Keratinocyte (primary cell): ENCODE data around the gene ATG9A. TPM values are rescaled to one million over a fixed set of nuclear protein-coding genes. Genes with fewer than 3 reads are reported as not detected.

Experiments
- DNase-seq: peaks from one replicate; pipeline ENCODE4 v3.0.0-alpha.2; 2011; ENCODE audit warnings: low read depth, missing footprints, low spot score
- FAIRE-seq: peaks from 2 replicates; lab custom pipeline; 2011; peaks lifted over from hg19 to GRCh38; lab: Jason Lieb, UNC
- H2AFZ ChIP-seq: 2 replicates; pipeline ENCODE4 v1.6.0; 2012; ENCODE audit warnings: low read length, control low read depth, inconsistent platforms; ENCODE audit not compliant: control insufficient read depth
- H3K27ac ChIP-seq: 2 replicates; pipeline ENCODE4 v1.5.1; 2011; ENCODE audit warnings: low read length; ENCODE audit not compliant: control insufficient read depth, insufficient read depth
- H3K27me3 ChIP-seq: 3 replicates; pipeline ENCODE4 v1.6.0; 2011; ENCODE audit warnings: low read length; ENCODE audit not compliant: control insufficient read depth, insufficient read depth; ENCODE audit errors: extremely low read depth
- H3K36me3 ChIP-seq, 2 experiments: 2 replicates in 1 of 2; 3 replicates in 1 of 2; pipeline ENCODE4 v1.5.1; 2011; ENCODE audit warnings: low read length in 2 of 2, mild to moderate bottlenecking in 1 of 2; ENCODE audit not compliant: control insufficient read depth in 2 of 2, insufficient read depth in 2 of 2; ENCODE audit errors: extremely low read depth in 1 of 2
- H3K4me1 ChIP-seq: 3 replicates; pipeline ENCODE4 v1.5.1; 2011; ENCODE audit warnings: low read length; ENCODE audit not compliant: control insufficient read depth, insufficient read depth; ENCODE audit errors: extremely low read depth
- H3K4me2 ChIP-seq: 3 replicates; pipeline ENCODE4 v1.6.0; 2011; ENCODE audit warnings: low read depth, low read length; ENCODE audit not compliant: control insufficient read depth, insufficient read depth; ENCODE audit errors: extremely low read depth
- H3K4me3 ChIP-seq, 3 experiments: fragments of 200-600 bp in 1 of 3; sonication (generic) in 1 of 3; 2 replicates in 2 of 3; 3 replicates in 1 of 3; pipeline ENCODE4 v1.5.1; 2011 to 2016; ENCODE audit warnings: low read length in 3 of 3, mild to moderate bottlenecking in 3 of 3, control low read depth in 2 of 3, inconsistent platforms in 1 of 3, low read depth in 1 of 3, mixed read lengths in 1 of 3, mixed run types in 1 of 3, moderate library complexity in 1 of 3; ENCODE audit not compliant: control insufficient read depth in 2 of 3, insufficient read depth in 2 of 3; ENCODE audit errors: extremely low read depth in 1 of 3
- H3K79me2 ChIP-seq: 2 replicates; pipeline ENCODE4 v1.6.0; 2012; ENCODE audit warnings: low read length; ENCODE audit not compliant: control insufficient read depth, insufficient read depth
- H3K9ac ChIP-seq: 3 replicates; pipeline ENCODE4 v1.6.0; 2011; ENCODE audit warnings: low read length; ENCODE audit not compliant: control insufficient read depth, insufficient read depth; ENCODE audit errors: extremely low read depth
- H3K9me1 ChIP-seq: 3 replicates; pipeline ENCODE4 v1.6.0; 2011; ENCODE audit warnings: low read length; ENCODE audit not compliant: control insufficient read depth, insufficient read depth; ENCODE audit errors: extremely low read depth
- H3K9me3 ChIP-seq: 2 replicates; pipeline ENCODE4 v1.5.1; 2012; ENCODE audit warnings: low read depth, low read length; ENCODE audit not compliant: control insufficient read depth
- H4K20me1 ChIP-seq: 3 replicates; pipeline ENCODE4 v1.6.0; 2011; ENCODE audit warnings: low read length; ENCODE audit not compliant: control insufficient read depth, insufficient read depth; ENCODE audit errors: extremely low read depth
- EZH2 ChIP-seq: IDR thresholded peaks from one replicate; pipeline ENCODE4 v1.6.1; 2012; ENCODE audit warnings: inconsistent platforms, mild to moderate bottlenecking, low read length, moderate library complexity
- dilution Hi-C: fragments of 300-500 bp; cut with MboI; formaldehyde crosslinking; loops from one replicate; pipeline ENCODE4 v1.7.0; 2020; ENCODE audit warnings: low sequenced_read_pairs; ENCODE audit not compliant: extremely low pct_ligation_motif_present
- polyA plus RNA-seq, 5 experiments: library from polyadenylated mRNA; depleted of rRNA in 3 of 5; stranded (reverse) in 3 of 5; stranded (forward) in 1 of 5; unstranded in 1 of 5; fragments of >200 nt; gene quantifications; 1 replicate in 1 of 5; 2 replicates in 3 of 5; 3 replicates in 1 of 5; pipeline versions ENCODE4 v1.2.1 to v1.2.3, GENCODE V29; 2011 to 2012; ENCODE audit warnings: missing spikeins in 2 of 5, low read depth in 1 of 5, low replicate concordance in 1 of 5
- TF ChIP-seq, protein P1 (sequence below), 3 experiments: IDR thresholded peaks in 1 of 3; conservative IDR thresholded peaks in 1 of 3; optimal IDR thresholded peaks in 1 of 3; 2 replicates in 2 of 3; 3 replicates in 1 of 3; pipeline versions ENCODE3 to v1.5.1; 2011; ENCODE audit warnings: low read length in 3 of 3, mild to moderate bottlenecking in 3 of 3, moderate library complexity in 2 of 3, control low read depth in 1 of 3, inconsistent platforms in 1 of 3; ENCODE audit not compliant: insufficient read depth in 2 of 3; ENCODE audit errors: extremely low read depth in 1 of 3

ATG9A gene
- polyA plus RNA-seq, 1 donor (not counting 4 experiments of a cell fraction or from before 2014, with no cell fraction given) = 58.8 TPM

DNA sequence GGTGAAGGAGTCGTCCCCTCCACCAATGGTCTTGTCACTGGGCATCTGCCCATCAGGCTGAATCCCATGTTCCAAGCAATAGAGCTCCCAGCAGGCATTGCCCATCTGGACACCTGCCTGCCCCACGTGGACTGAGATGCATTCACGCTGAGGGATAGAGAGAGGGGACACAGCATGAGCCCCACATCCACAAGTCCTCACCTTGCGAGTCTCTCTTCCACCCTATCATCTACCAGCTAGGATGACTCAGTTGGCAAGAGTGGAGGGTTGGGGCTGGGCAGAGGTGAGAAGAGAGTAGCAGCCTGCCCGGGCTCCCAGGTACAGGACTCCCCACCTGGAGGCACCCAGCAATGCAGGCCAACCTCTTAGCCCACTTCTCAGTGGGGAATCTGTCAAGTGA lies 22.6 kb upstream of the ATG9A start:
- TF ChIP-seq, protein P1, sequence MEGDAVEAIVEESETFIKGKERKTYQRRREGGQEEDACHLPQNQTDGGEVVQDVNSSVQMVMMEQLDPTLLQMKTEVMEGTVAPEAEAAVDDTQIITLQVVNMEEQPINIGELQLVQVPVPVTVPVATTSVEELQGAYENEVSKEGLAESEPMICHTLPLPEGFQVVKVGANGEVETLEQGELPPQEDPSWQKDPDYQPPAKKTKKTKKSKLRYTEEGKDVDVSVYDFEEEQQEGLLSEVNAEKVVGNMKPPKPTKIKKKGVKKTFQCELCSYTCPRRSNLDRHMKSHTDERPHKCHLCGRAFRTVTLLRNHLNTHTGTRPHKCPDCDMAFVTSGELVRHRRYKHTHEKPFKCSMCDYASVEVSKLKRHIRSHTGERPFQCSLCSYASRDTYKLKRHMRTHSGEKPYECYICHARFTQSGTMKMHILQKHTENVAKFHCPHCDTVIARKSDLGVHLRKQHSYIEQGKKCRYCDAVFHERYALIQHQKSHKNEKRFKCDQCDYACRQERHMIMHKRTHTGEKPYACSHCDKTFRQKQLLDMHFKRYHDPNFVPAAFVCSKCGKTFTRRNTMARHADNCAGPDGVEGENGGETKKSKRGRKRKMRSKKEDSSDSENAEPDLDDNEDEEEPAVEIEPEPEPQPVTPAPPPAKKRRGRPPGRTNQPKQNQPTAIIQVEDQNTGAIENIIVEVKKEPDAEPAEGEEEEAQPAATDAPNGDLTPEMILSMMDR (optimal IDR thresholded peaks at IDR 0.05 in 1 of 3, IDR thresholded peaks at IDR 0.05 in 1 of 3, conservative IDR thresholded peaks at IDR 0.05 in 1 of 3; ENCODE audit: extremely low read depth in 1 of 3, insufficient read depth in 2 of 3, low read length in 3 of 3) = peak in 2 of 3 experiments; percentile 29 to 30
- TF ChIP-seq EZH2 = no peak
- no peak for DNase-seq

DNA sequence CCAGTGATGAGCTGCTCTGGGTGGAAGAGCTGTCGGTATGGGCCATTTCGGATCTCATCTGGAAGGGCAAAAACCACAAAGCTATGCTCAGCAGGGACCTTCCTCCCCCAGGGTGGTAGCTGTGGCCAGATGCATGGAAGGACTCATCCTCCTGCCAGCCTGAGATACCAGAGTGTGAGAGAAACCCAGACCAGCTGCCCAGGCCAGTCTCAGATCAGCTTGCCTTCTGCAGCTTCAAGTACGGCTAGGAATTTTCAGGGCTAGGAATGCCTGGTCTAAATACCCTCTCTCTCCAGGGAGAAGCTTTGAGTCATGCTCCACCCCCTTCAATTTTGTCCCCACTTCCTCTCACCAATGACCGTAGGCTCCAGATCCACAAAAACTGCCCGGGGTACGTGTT lies 22.2 kb upstream of the ATG9A start:
- no peak for FAIRE-seq
- peak overlapping the region; percentile 93 for H3K9ac ChIP-seq
- peaks cover 4% of the 10 kb centered on the region for H3K27me3 ChIP-seq
- H2AFZ ChIP-seq = no peak overlapping the region
- no peaks in the 10 kb centered on the region for H3K9me1 ChIP-seq
- H3K4me2 ChIP-seq = peak overlapping the region; percentile 95
- DNase-seq = no peak
- H3K79me2 ChIP-seq = peaks cover 47% of the 10 kb centered on the region
- no peaks in the 10 kb centered on the region for H3K9me3 ChIP-seq
- H3K4me3 ChIP-seq = peak overlapping the region; percentile 74 to 92 (median 90)
- H3K4me1 ChIP-seq = peaks cover 54% of the 10 kb centered on the region
- TF ChIP-seq EZH2 = no peak
- TF ChIP-seq, protein P1 (optimal IDR thresholded peaks at IDR 0.05 in 1 of 3, IDR thresholded peaks at IDR 0.05 in 1 of 3, conservative IDR thresholded peaks at IDR 0.05 in 1 of 3; ENCODE audit: extremely low read depth in 1 of 3, insufficient read depth in 2 of 3, low read length in 3 of 3) = no peak
- H3K27ac ChIP-seq = peak overlapping the region; percentile 85
- peaks cover 5% of the 10 kb centered on the region for H4K20me1 ChIP-seq
- peaks cover 30 to 38% of the 10 kb centered on the region in 2 experiments for H3K36me3 ChIP-seq
- dilution Hi-C loops = no loop called here

More for the DNA sequence above, 22.6 kb upstream of the ATG9A start:
- peak overlapping the region; percentile 93 for H3K9ac ChIP-seq
- peak overlapping the region; percentile 74 to 92 (median 90) for H3K4me3 ChIP-seq
- peaks cover 44% of the 10 kb centered on the region for H3K79me2 ChIP-seq
- H3K27me3 ChIP-seq = peaks cover 4% of the 10 kb centered on the region
- dilution Hi-C loops = no loop called here
- H2AFZ ChIP-seq = no peak overlapping the region
- no peaks in the 10 kb centered on the region for H3K9me1 ChIP-seq
- peak; percentile 67 for FAIRE-seq
- H3K4me1 ChIP-seq = peaks cover 52% of the 10 kb centered on the region
- H4K20me1 ChIP-seq = peaks cover 5% of the 10 kb centered on the region
- peak overlapping the region; percentile 85 for H3K27ac ChIP-seq
- H3K36me3 ChIP-seq = peaks cover 29 to 34% of the 10 kb centered on the region in 2 experiments
- H3K4me2 ChIP-seq = peak overlapping the region; percentile 95
- H3K9me3 ChIP-seq = no peaks in the 10 kb centered on the region
